Activated CD4-positive, alpha-beta T cell treated with anti-CD3 and anti-CD28 coated beads for 24 hours (primary cell): Measurements from ENCODE around the gene CHST11.

Source experiments
- DNase-seq, 2 donors: peaks; one replicate each; pipeline ENCODE4 v3.0.0-alpha.2; 2020; ENCODE audit warnings: low read depth in 2 of 2

CHST11 gene

DNA sequence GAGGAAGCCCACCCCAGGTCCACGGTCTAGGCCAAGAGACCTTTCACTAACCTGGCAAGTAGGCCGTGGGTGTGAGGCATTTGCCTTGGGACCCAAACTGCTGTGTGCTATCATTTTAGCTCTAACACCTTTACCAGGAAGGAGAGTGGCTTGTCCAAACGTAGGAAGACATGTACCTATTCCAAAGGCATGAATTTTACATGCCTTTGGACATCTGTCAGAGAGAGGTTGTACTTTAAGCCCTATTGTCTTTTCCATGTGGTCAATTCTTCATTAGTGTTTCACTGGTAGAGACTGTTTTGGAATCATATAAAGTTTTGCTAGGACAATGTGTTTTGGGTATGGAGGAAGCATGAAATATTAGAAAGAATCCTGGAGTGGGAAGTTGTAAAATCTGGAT is 352.5 kb downstream of the CHST11 start:
- DNase-seq, result no peak

DNA sequence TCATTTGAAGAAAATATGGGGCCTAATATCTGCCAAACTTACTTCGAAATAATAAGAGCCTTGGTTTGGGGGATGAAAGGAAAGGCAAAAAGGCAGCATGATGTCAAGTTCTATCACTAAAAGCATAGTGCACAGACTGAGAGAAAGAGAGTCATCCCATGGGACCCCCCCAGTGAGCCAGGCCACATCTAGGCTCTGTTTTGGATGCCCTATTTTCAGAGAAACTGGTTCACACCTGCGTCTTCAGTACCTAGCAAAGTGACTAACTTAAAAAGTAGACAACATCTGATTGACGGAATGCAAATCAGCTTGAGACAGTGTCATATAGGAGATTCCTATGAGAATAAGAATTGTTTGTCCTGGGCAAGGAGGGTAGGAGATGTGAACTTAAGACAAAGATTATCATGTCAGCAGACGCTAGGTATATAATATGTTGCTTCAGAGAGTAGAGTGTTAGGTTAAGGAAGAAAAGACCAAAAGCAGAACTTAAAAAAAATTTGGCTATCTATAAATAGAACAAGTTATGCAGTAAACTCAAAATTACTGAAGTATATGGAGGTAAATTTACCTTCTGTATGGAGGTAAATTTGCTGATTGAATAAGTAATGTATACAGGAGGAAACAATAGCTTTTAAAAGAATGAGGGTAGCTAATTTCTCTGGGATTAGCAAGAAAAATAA is 353.1 kb downstream of the CHST11 start:
- no peak for DNase-seq
